ENCODE results near the gene SLC13A2. TPM values are rescaled to one million over a fixed set of nuclear protein-coding genes. Genes with fewer than 3 reads are reported as not detected.
"Not testable (repeated sequence)": the region's sequence is repeated elsewhere in the genome, so short reads cannot be mapped to it uniquely, and the experiment has no call there.

Gene SLC13A2
- total RNA-seq, 2 donors from 2014 or later: 1.8 TPM; not detected in 1

GRCh38 chr17:28449859-28450258, 23.6 kb upstream of the SLC13A2 start:
- Histone ChIP-seq H3K27me3 (no peaks in the 10 kb centered on the region), H3K27ac (no peak overlapping the region), H3K4me3 (no peak overlapping the region), H3K36me3 (replicated peaks in 1 of 2; ENCODE audit: insufficient read depth in 1 of 2, low read depth in 2 of 2) (no peaks in the 10 kb centered on the region), H3K9me3 (no peaks in the 10 kb centered on the region), H3K4me1 (no peaks in the 10 kb centered on the region)
- ATAC-seq (no peak), DNase-seq (no peak)
- intact Hi-C loops (cut with DNase I): no loop called here
- TF ChIP-seq CTCF (IDR thresholded peaks at IDR 0.05) (no peak), POLR2A (IDR thresholded peaks at IDR 0.05) (no peak)
- WGBS, 2 donors: 86 to 88% methylated on average over 1 of the region's 1 CpG

- no peaks in the 10 kb centered on the region for H3K9me3 ChIP-seq
- intact Hi-C loops (cut with DNase I): no loop called here
- no peak overlapping the region for H3K27ac ChIP-seq
- 76 to 86% methylated on average over 6 of the region's 6 CpGs for WGBS, 2 donors
- DNase-seq (no peak), ATAC-seq (no peak)
- no peak overlapping the region for H3K4me3 ChIP-seq
- no peak for TF ChIP-seq POLR2A (IDR thresholded peaks at IDR 0.05)
- no peak for TF ChIP-seq CTCF (IDR thresholded peaks at IDR 0.05)
- H3K27me3 ChIP-seq: no peaks in the 10 kb centered on the region
- H3K4me1 ChIP-seq: no peaks in the 10 kb centered on the region
- no peaks in the 10 kb centered on the region for H3K36me3 ChIP-seq (replicated peaks in 1 of 2; ENCODE audit: insufficient read depth in 1 of 2, low read depth in 2 of 2)
These were observed 15.6 kb upstream of the SLC13A2 start for GRCh38 chr17:28457890-28458289.

DNA sequence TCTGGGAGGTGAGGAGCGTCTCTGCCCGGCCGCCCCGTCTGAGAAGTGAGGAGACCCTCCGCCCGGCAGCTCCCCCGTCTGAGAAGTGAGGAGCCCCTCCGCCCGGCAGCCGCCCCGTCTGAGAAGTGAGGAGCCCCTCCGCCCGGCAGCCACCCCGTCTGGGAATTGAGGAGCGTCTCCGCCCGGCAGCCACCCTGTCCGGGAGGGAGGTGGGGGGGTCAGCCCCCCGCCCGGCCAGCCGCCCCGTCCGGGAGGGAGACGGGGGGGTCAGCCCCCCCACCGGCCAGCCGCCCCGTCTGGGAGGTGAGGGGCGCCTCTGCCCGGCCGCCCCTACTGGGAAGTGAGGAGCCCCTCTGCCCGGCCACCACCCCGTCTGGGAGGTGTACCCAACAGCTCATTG, 14.6 kb upstream of the SLC13A2 start:
- H3K9me3 ChIP-seq; H3K36me3 ChIP-seq (replicated peaks in 1 of 2; ENCODE audit: insufficient read depth in 1 of 2, low read depth in 2 of 2); ATAC-seq; H3K4me1 ChIP-seq; DNase-seq; H3K27me3 ChIP-seq; H3K27ac ChIP-seq; H3K4me3 ChIP-seq; intact Hi-C loops (cut with DNase I): not testable (repeated sequence)
- no CpG with 5 or more reads among the region's 32 CpGs for WGBS, 2 donors

- Histone ChIP-seq H3K4me3 (no peak overlapping the region), H3K27ac (no peak overlapping the region), H3K9me3 (no peaks in the 10 kb centered on the region), H3K36me3 (replicated peaks in 1 of 2; ENCODE audit: insufficient read depth in 1 of 2, low read depth in 2 of 2) (no peaks in the 10 kb centered on the region), H3K4me1 (no peaks in the 10 kb centered on the region), H3K27me3 (no peaks in the 10 kb centered on the region)
- no peak for TF ChIP-seq POLR2A (IDR thresholded peaks at IDR 0.05)
- TF ChIP-seq CTCF (IDR thresholded peaks at IDR 0.05): no peak
- ATAC-seq (no peak), DNase-seq (no peak)
- intact Hi-C loops (cut with DNase I): no loop called here
- whole genome bisulfite sequencing, 2 donors: 78 to 85% methylated on average over 2 to 10 of the region's 10 CpGs
These were observed 12.5 kb upstream of the SLC13A2 start for GRCh38 chr17:28460901-28461300.

- intact Hi-C loops (cut with DNase I): no loop called here
- no peak for DNase-seq
- TF ChIP-seq POLR2A (IDR thresholded peaks at IDR 0.05) (no peak), CTCF (IDR thresholded peaks at IDR 0.05) (no peak)
These were observed 7.4 kb upstream of the SLC13A2 start for GRCh38 chr17:28466001-28466400.

More at GRCh38 chr17:28466001-28466400, 7.4 kb upstream of the SLC13A2 start:
- Histone ChIP-seq H3K4me3 (no peak overlapping the region), H3K27me3 (no peaks in the 10 kb centered on the region), H3K4me1 (peaks cover 8% of the 10 kb centered on the region), H3K27ac (no peak overlapping the region), H3K36me3 (replicated peaks in 1 of 2; ENCODE audit: insufficient read depth in 1 of 2, low read depth in 2 of 2) (no peaks in the 10 kb centered on the region), H3K9me3 (no peaks in the 10 kb centered on the region)
- WGBS, 2 donors: 57 to 69% methylated on average over 9 of the region's 9 CpGs
- no peak for ATAC-seq

Measured in body of pancreas (tissue), 4 donors.